ENCODE results near the gene AIPL1. TPM values are rescaled to one million over a fixed set of nuclear protein-coding genes. Genes with fewer than 3 reads are reported as not detected.

AIPL1 gene
- total RNA-seq, 1 experiment from 2014 or later, result not detected

DNA sequence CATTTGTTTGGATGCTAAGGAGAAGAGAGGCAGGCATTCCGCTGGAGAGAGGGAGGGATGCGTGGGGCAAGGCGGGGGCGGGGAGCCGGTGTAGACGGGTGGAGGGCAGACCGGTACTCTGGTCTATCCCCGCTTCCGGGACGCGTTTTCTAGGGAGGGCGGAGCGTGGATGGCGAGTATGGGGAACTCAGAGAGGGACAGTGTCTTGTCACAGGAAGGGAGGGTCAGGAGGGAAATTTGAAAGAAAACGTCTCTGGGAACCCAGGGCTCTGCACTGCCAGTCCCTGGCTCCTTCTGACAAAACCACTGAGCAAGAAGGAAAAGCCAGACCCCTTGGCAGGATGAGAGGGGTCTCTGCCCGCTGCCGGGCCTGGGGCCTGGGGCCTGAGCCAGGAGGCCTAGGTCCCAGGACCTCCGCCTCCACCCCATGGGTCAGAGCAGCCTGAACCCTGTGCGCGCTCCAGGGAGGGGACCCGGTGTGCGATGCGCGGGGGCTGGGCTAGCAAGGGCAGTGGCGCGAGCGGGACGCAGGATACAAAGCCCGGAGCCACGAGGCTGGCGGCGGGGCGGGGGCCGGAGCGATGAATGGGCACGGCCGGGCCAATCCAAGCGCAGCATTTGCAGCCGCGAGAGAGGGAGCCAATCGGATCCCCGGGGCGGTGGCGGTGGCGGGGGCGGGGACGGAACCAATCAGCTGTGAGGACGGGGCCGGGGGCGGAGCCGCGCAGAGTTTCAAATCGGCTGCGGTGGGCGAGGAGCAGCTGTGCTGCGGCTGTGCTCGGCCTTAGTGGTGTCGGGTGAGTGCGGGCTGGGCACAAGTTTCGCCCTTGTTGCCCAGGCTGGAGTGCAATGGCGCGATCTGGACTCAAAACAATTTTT is 9.0 kb upstream of the AIPL1 start, which contains the start of gene PIMREG:
Gene PIMREG, plus strand, starts transcription at position 764 of the 879 bp plus-strand sequence. CDS start 656 bp downstream, outside the sequence.
- peak; percentile 98 for DNase-seq (ENCODE audit: low spot score)
- Histone ChIP-seq H3K4me1 (ENCODE audit: insufficient read depth, low read length, poor library complexity, severe bottlenecking) (peaks cover 12% of the 10 kb centered on the region), H3K36me3 (ENCODE audit: insufficient read depth, low read length, poor library complexity, severe bottlenecking) (peaks cover 33% of the 10 kb centered on the region), H3K4me3 (ENCODE audit: low read depth, low read length, poor library complexity, severe bottlenecking) (peak within 1 kb of the TSS; percentile 77), H3K9me3 (ENCODE audit: low read depth, low read length, poor library complexity, severe bottlenecking) (no peaks in the 10 kb centered on the region), H3K27ac (ENCODE audit: low read depth, low read length, poor library complexity, severe bottlenecking) (peak within 1 kb of the TSS; percentile 93), H3K27me3 (replicated peaks; ENCODE audit: insufficient read depth, low read depth, low read length, poor library complexity) (no peaks in the 10 kb centered on the region)
- intact Hi-C loops (cut with micrococcal nuclease; ENCODE audit: unreplicated experiment), result no loop called here
- TF ChIP-seq EZH2 (IDR thresholded peaks at IDR 0.05; ENCODE audit: borderline replicate concordance, low read depth, low read length, poor library complexity, severe bottlenecking) (no peak), CTCF (conservative IDR thresholded peaks at IDR 0.05; ENCODE audit: low read depth, low read length) (no peak)
- ChIA-PET POLR2A (ENCODE audit: low non-redundant PET) (interaction anchor here (0.7 kb wide), 1 partner anchor 1031 kb away, joined by 3 read pairs; no protein-coding TSS in a partner anchor), CTCF (interaction anchor here (0.7 kb wide), 2 partner anchors 173 to 256 kb away, joined by 4 read pairs; no protein-coding TSS in a partner anchor)
- no TSS peak for BruUV-seq (replicated peaks)

DNA sequence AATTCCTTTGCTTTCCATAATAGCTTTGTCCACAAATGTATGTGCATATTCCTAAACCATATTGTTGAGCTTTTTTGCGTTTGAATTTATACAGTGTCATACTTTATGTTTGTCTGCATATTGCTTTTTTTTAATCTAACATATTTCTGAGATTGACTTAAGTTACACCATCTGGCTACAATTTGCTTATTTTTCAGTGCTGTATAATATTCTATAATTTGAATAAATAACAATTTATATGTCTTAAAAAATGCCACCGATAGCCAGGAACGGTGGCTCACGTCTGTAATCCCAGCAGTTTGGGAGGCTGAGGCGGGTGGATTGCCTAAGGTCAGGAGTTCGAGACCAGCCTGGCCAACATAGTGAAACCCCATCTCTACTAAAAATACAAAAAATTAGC is 7.9 kb upstream of the AIPL1 start:
- no TSS peak for BruUV-seq (replicated peaks)
- intact Hi-C loops (cut with micrococcal nuclease; ENCODE audit: unreplicated experiment), result no loop called here
- Histone ChIP-seq H3K4me3 (ENCODE audit: low read depth, low read length, poor library complexity, severe bottlenecking) (no peak overlapping the region), H3K4me1 (ENCODE audit: insufficient read depth, low read length, poor library complexity, severe bottlenecking) (peaks cover 12% of the 10 kb centered on the region), H3K27me3 (replicated peaks; ENCODE audit: insufficient read depth, low read depth, low read length, poor library complexity) (no peaks in the 10 kb centered on the region), H3K36me3 (ENCODE audit: insufficient read depth, low read length, poor library complexity, severe bottlenecking) (peaks cover 23% of the 10 kb centered on the region), H3K27ac (ENCODE audit: low read depth, low read length, poor library complexity, severe bottlenecking) (no peak overlapping the region), H3K9me3 (ENCODE audit: low read depth, low read length, poor library complexity, severe bottlenecking) (no peaks in the 10 kb centered on the region)
- ChIA-PET POLR2A (ENCODE audit: low non-redundant PET) (no interaction called here), CTCF (no interaction called here)
- TF ChIP-seq CTCF (conservative IDR thresholded peaks at IDR 0.05; ENCODE audit: low read depth, low read length) (no peak), EZH2 (IDR thresholded peaks at IDR 0.05; ENCODE audit: borderline replicate concordance, low read depth, low read length, poor library complexity, severe bottlenecking) (no peak)
- no peak for DNase-seq (ENCODE audit: low spot score)

DNA sequence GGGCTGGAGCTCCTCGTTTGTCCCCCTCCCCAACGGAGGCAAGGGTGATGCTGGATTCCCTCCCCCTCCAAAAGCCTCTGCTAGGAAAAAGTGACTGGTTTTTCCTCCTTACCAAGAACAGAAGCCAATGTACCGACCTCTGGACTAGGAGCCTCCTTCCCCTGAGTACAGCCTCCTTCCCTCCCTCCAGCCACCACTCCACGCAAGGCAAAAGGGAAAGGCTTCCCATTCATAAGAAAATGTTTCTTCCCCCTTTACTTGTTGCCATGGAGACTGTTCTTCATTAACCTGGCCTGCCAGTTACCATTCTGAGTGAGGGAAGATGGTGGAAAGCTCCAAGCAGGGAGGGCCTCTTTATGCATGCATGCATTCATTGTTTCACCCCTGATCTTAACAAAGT is 5.0 kb upstream of the AIPL1 start:
- no peak for DNase-seq (ENCODE audit: low spot score)
- TF ChIP-seq EZH2 (IDR thresholded peaks at IDR 0.05; ENCODE audit: borderline replicate concordance, low read depth, low read length, poor library complexity, severe bottlenecking), result no peak
- TF ChIP-seq CTCF (conservative IDR thresholded peaks at IDR 0.05; ENCODE audit: low read depth, low read length), result no peak
- intact Hi-C loops (cut with micrococcal nuclease; ENCODE audit: unreplicated experiment), result loop anchor here (5.0 kb wide), 1 partner anchor 853 kb away; no protein-coding TSS in a partner anchor
- peaks cover 3% of the 10 kb centered on the region for H3K4me1 ChIP-seq (ENCODE audit: insufficient read depth, low read length, poor library complexity, severe bottlenecking)
- peaks cover 4% of the 10 kb centered on the region for H3K27me3 ChIP-seq (replicated peaks; ENCODE audit: insufficient read depth, low read depth, low read length, poor library complexity)
- no peak overlapping the region for H3K27ac ChIP-seq (ENCODE audit: low read depth, low read length, poor library complexity, severe bottlenecking)
- H3K9me3 ChIP-seq (ENCODE audit: low read depth, low read length, poor library complexity, severe bottlenecking), result no peaks in the 10 kb centered on the region
- no peak overlapping the region for H3K4me3 ChIP-seq (ENCODE audit: low read depth, low read length, poor library complexity, severe bottlenecking)
- no peaks in the 10 kb centered on the region for H3K36me3 ChIP-seq (ENCODE audit: insufficient read depth, low read length, poor library complexity, severe bottlenecking)
- ChIA-PET POLR2A (ENCODE audit: low non-redundant PET) (no interaction called here), CTCF (no interaction called here)
- no TSS peak for BruUV-seq (replicated peaks)

All from A673 (cell line).